NCI-H128 (cell line): ENCODE results near the gene PRF1.

Source experiments
- DNase-seq: peaks from one replicate; lab custom pipeline; 2025; ENCODE audit not compliant: unreplicated experiment; lab: John Stamatoyannopoulos, UW

PRF1 gene

GRCh38 chr10:70561558-70561957 lies 41.0 kb downstream of the PRF1 start:
- no peak for DNase-seq

GRCh38 chr10:70561070-70561469 lies 41.5 kb downstream of the PRF1 start:
- DNase-seq: no peak

- DNase-seq: no peak
These were observed 42.0 kb downstream of the PRF1 start for GRCh38 chr10:70560511-70560941.

- no peak for DNase-seq
These were observed 42.7 kb downstream of the PRF1 start for GRCh38 chr10:70559861-70560260.

- DNase-seq: no peak
These were observed 43.4 kb downstream of the PRF1 start for GRCh38 chr10:70558871-70559810.

- DNase-seq: no peak
These were observed 44.2 kb downstream of the PRF1 start for GRCh38 chr10:70558295-70558694.

GRCh38 chr10:70557876-70558275 lies 44.7 kb downstream of the PRF1 start:
- no peak for DNase-seq

GRCh38 chr10:70557086-70557845 lies 45.3 kb downstream of the PRF1 start:
- no peak for DNase-seq

GRCh38 chr10:70555371-70555770 lies 47.2 kb downstream of the PRF1 start:
- DNase-seq: no peak

GRCh38 chr10:70552586-70552985 lies 50.0 kb downstream of the PRF1 start:
- DNase-seq: no peak

- no peak for DNase-seq
These were observed 50.5 kb downstream of the PRF1 start for GRCh38 chr10:70551971-70552422.

- DNase-seq: no peak
These were observed 51.1 kb downstream of the PRF1 start for GRCh38 chr10:70551466-70551865.

GRCh38 chr10:70550459-70550858 lies 52.1 kb downstream of the PRF1 start:
- DNase-seq: no peak

- DNase-seq: peak; percentile 16
These were observed 52.5 kb downstream of the PRF1 start for GRCh38 chr10:70549962-70550458.

- DNase-seq: no peak
These were observed 53.1 kb downstream of the PRF1 start for GRCh38 chr10:70549351-70549961.
